ENCODE measurements around the gene RAB3C. TPM values are rescaled to one million over a fixed set of nuclear protein-coding genes. Genes with fewer than 3 reads are reported as not detected.

The RAB3C gene
- total and polyA plus RNA-seq, 9 donors = 0.11 to 17.2 (median 2.7) TPM

- no peak overlapping the region for H3K4me3 ChIP-seq
- no peaks in the 10 kb centered on the region for H3K36me3 ChIP-seq
- H3K4me1 ChIP-seq (ENCODE audit: insufficient read depth) = no peaks in the 10 kb centered on the region
- TF ChIP-seq EP300 (IDR thresholded peaks at IDR 0.05) (no peak), CTCF (IDR thresholded peaks at IDR 0.05) (no peak), POLR2A (IDR thresholded peaks at IDR 0.05) (no peak)
- no peaks in the 10 kb centered on the region for H3K9me3 ChIP-seq
- DNase-seq = no peak
- intact Hi-C loops (cut with DNase I) = no loop called here
- no peak overlapping the region for H3K27ac ChIP-seq
- H3K27me3 ChIP-seq = no peaks in the 10 kb centered on the region
Observed at GRCh38 chr5:58797021-58797420, 214.1 kb downstream of the RAB3C start.

GRCh38 chr5:58800356-58800755, 217.5 kb downstream of the RAB3C start:
- no peak for DNase-seq
- Histone ChIP-seq H3K36me3 (no peaks in the 10 kb centered on the region), H3K27me3 (no peaks in the 10 kb centered on the region), H3K4me1 (ENCODE audit: insufficient read depth) (no peaks in the 10 kb centered on the region), H3K4me3 (no peak overlapping the region), H3K27ac (no peak overlapping the region), H3K9me3 (no peaks in the 10 kb centered on the region)
- intact Hi-C loops (cut with DNase I) = no loop called here
- TF ChIP-seq POLR2A (IDR thresholded peaks at IDR 0.05) (no peak), CTCF (IDR thresholded peaks at IDR 0.05) (no peak), EP300 (IDR thresholded peaks at IDR 0.05) (no peak)
- 77 to 80% (median 78%) methylated on average over 7 of the region's 7 CpGs for WGBS, 3 donors

GRCh38 chr5:58800861-58801540, 218.1 kb downstream of the RAB3C start:
- no peak for DNase-seq
- WGBS, 3 donors = 70 to 82% (median 71%) methylated on average over 5 of the region's 5 CpGs
- Histone ChIP-seq H3K27me3 (no peaks in the 10 kb centered on the region), H3K9me3 (no peaks in the 10 kb centered on the region), H3K4me1 (ENCODE audit: insufficient read depth) (no peaks in the 10 kb centered on the region), H3K27ac (no peak overlapping the region), H3K4me3 (no peak overlapping the region), H3K36me3 (no peaks in the 10 kb centered on the region)
- intact Hi-C loops (cut with DNase I) = no loop called here
- no peak for TF ChIP-seq POLR2A (IDR thresholded peaks at IDR 0.05)

GRCh38 chr5:58803056-58803455, 220.2 kb downstream of the RAB3C start:
- Histone ChIP-seq H3K4me3 (no peak overlapping the region), H3K4me1 (ENCODE audit: insufficient read depth) (no peaks in the 10 kb centered on the region), H3K9me3 (no peaks in the 10 kb centered on the region), H3K27me3 (no peaks in the 10 kb centered on the region), H3K27ac (no peak overlapping the region), H3K36me3 (no peaks in the 10 kb centered on the region)
- DNase-seq = no peak
- TF ChIP-seq CTCF (IDR thresholded peaks at IDR 0.05) (no peak), EP300 (IDR thresholded peaks at IDR 0.05) (no peak), POLR2A (IDR thresholded peaks at IDR 0.05) (no peak)
- intact Hi-C loops (cut with DNase I) = no loop called here

- TF ChIP-seq EP300 (IDR thresholded peaks at IDR 0.05) (no peak), POLR2A (IDR thresholded peaks at IDR 0.05) (no peak), CTCF (IDR thresholded peaks at IDR 0.05) (no peak)
- no peak for DNase-seq
- no peaks in the 10 kb centered on the region for H3K36me3 ChIP-seq
- no peaks in the 10 kb centered on the region for H3K9me3 ChIP-seq
- no peak overlapping the region for H3K27ac ChIP-seq
- H3K4me1 ChIP-seq (ENCODE audit: insufficient read depth) = no peaks in the 10 kb centered on the region
- intact Hi-C loops (cut with DNase I) = no loop called here
- no peak overlapping the region for H3K4me3 ChIP-seq
- no peaks in the 10 kb centered on the region for H3K27me3 ChIP-seq
Observed at GRCh38 chr5:58804291-58804690, 221.4 kb downstream of the RAB3C start.
